HG03565 (cell line): ENCODE data around the gene RAB31.
"Not testable (repeated sequence)": the region's sequence is repeated elsewhere in the genome, so short reads cannot be mapped to it uniquely, and the experiment has no call there.

ENCODE experiments used
- ATAC-seq: cut with Tn5 transposase; IDR thresholded peaks from one replicate; pipeline ENCODE4 v1.9.1; 2021; ENCODE audit warnings: mild to moderate bottlenecking, moderate library complexity; ENCODE audit not compliant: unreplicated experiment

RAB31 gene

GRCh38 chr18:9835113-9835755 lies 127.1 kb downstream of the RAB31 start:
- no peak for ATAC-seq

- ATAC-seq: no peak
Observed at GRCh38 chr18:9835825-9836224, 127.7 kb downstream of the RAB31 start.

GRCh38 chr18:9838144-9838877 lies 130.2 kb downstream of the RAB31 start:
- no peak for ATAC-seq

GRCh38 chr18:9839211-9839610 lies 131.1 kb downstream of the RAB31 start:
- no peak for ATAC-seq

- no peak for ATAC-seq
Observed at GRCh38 chr18:9839853-9840252, 131.8 kb downstream of the RAB31 start.

GRCh38 chr18:9841752-9842151 lies 133.7 kb downstream of the RAB31 start:
- ATAC-seq: no peak

GRCh38 chr18:9842448-9842847 lies 134.3 kb downstream of the RAB31 start:
- ATAC-seq: no peak

- no peak for ATAC-seq
Observed at GRCh38 chr18:9845256-9845655, 137.2 kb downstream of the RAB31 start.

GRCh38 chr18:9846162-9846925 lies 138.2 kb downstream of the RAB31 start:
- no peak for ATAC-seq

- no peak for ATAC-seq
Observed at GRCh38 chr18:9848170-9848879, 140.2 kb downstream of the RAB31 start.

- no peak for ATAC-seq
Observed at GRCh38 chr18:9849407-9850283, 141.5 kb downstream of the RAB31 start.

- ATAC-seq: no peak
Observed at GRCh38 chr18:9850309-9850708, 142.2 kb downstream of the RAB31 start.

- no peak for ATAC-seq
Observed at GRCh38 chr18:9851511-9851910, 143.4 kb downstream of the RAB31 start.

GRCh38 chr18:9852266-9853081 lies 144.4 kb downstream of the RAB31 start:
- ATAC-seq: no peak

- no peak for ATAC-seq
Observed at GRCh38 chr18:9854801-9855676, 146.9 kb downstream of the RAB31 start.

GRCh38 chr18:9855681-9856080 lies 147.6 kb downstream of the RAB31 start:
- ATAC-seq: no peak

- no peak for ATAC-seq
Observed at GRCh38 chr18:9856092-9856491, 148.0 kb downstream of the RAB31 start.

- ATAC-seq: not testable (repeated sequence)
Observed at GRCh38 chr18:9857479-9857998, 149.4 kb downstream of the RAB31 start.
